Uterus (tissue), 4 donors: ENCODE data around the gene CCNJ. TPM values are rescaled to one million over a fixed set of nuclear protein-coding genes. Genes with fewer than 3 reads are reported as not detected.

Experiments used
- DNase-seq, 2 donors: peaks; one replicate each; pipeline ENCODE4 v3.0.0-alpha.2; 2019 to 2020
- H3K27ac ChIP-seq, 2 donors: fragments of 200-600 bp; sonication (generic); 1 replicate in 1 of 2; 2 replicates in 1 of 2; pipeline ENCODE4 v1.5.1; 2016 to 2018
- H3K27me3 ChIP-seq, 2 donors: fragments of 200-600 bp; sonication (generic); one replicate each; pipeline ENCODE4 v1.5.1; 2018 to 2019; ENCODE audit warnings: control low read depth in 1 of 2
- H3K36me3 ChIP-seq, 2 donors: fragments of 200-600 bp; sonication (generic); one replicate each; pipeline ENCODE4 v1.5.1; 2019; ENCODE audit warnings: control low read depth in 1 of 2
- H3K4me1 ChIP-seq, 2 donors: fragments of 200-600 bp; sonication (generic); one replicate each; pipeline ENCODE4 v1.5.1; 2018 to 2019; ENCODE audit warnings: control low read depth in 1 of 2
- H3K4me3 ChIP-seq, 2 donors: fragments of 200-600 bp; sonication (generic); 1 replicate in 1 of 2; 2 replicates in 1 of 2; pipeline ENCODE4 v1.5.1; 2018 to 2019; ENCODE audit warnings: mild to moderate bottlenecking in 1 of 2
- H3K9me3 ChIP-seq, 2 donors: fragments of 200-600 bp; sonication (generic); one replicate each; pipeline ENCODE4 v1.5.1; 2019; ENCODE audit warnings: control low read depth in 1 of 2
- POLR2A ChIP-seq, 2 donors: fragments of 450-650 bp; IDR thresholded peaks; one replicate each; pipeline ENCODE4 v1.6.1; 2016; ENCODE audit warnings: antibody characterized with exemption in 2 of 2, mild to moderate bottlenecking in 1 of 2, moderate library complexity in 1 of 2
- intact Hi-C: fragments of 100-400 bp; cut with DNase I; formaldehyde crosslinking; loops from one replicate; pipeline ENCODE4 v1.15.1; 2023; ENCODE audit warnings: low total_unique reads
- microRNA-seq: library from miRNA; unstranded; fragments of <30 nt; microRNA quantifications from one replicate; pipeline ENCODE4, GENCODE V29; 2016; ENCODE audit warnings: borderline microRNAs expressed, borderline replicate concordance
- small RNA-seq: library from RNA; depleted of rRNA; stranded (forward); fragments of <200 nt; gene quantifications from one replicate; pipeline ENCODE3, GENCODE V24; 2016
- total RNA-seq, 4 donors: library from RNA; depleted of rRNA in 3 of 4; stranded (reverse); fragments of >200 nt in 3 of 4; gene quantifications; one replicate each; pipeline versions ENCODE4 v1.1.0 to v1.2.4, GENCODE V29; 2014 to 2023
- TF ChIP-seq, protein P1 (sequence below), 4 experiments: fragments of 200-600 bp in 2 of 4; fragments of 450-650 bp in 2 of 4; sonication (generic) in 2 of 4; IDR thresholded peaks; one replicate each; pipeline ENCODE4 v1.5.1; 2016 to 2019; ENCODE audit warnings: antibody characterized with exemption in 4 of 4, mild to moderate bottlenecking in 2 of 4, moderate library complexity in 1 of 4
- donor health status: DM: yes; HTN: yes; CAD: no.

Gene CCNJ
- total RNA-seq, 4 donors from 2014 or later = 0.51 to 14.9 (median 4.5) TPM

DNA sequence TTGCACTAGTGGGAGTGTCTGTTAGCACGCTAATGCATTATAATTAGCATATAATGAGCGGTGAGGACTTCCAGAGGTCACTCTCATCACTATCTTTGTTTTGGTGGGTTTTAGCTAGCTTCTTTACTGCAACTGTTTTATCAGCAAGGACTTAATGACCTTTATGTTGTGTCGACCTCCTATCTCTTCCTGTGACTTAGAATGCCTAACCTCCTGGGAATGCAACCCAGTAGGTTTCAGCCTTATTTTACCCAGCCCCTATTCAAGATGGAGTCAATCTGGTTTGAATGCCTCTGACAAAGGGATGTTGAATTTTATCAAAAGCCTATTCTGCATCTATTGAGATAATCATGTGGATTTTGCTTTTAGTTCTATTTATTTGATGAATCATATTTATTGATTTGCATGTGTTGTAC, 64.2 kb downstream of the CCNJ start:
- peaks cover 0 to 2% of the 10 kb centered on the region in 2 donors for H3K9me3 ChIP-seq
- H3K36me3 ChIP-seq = no peaks in the 10 kb centered on the region
- DNase-seq = no peak
- H3K4me1 ChIP-seq = no peaks in the 10 kb centered on the region
- H3K27ac ChIP-seq = no peak overlapping the region
- peaks cover 0 to 17% of the 10 kb centered on the region in 2 donors for H3K27me3 ChIP-seq
- intact Hi-C loops = no loop called here
- TF ChIP-seq POLR2A (IDR thresholded peaks at IDR 0.05) = no peak
- TF ChIP-seq, protein P1, sequence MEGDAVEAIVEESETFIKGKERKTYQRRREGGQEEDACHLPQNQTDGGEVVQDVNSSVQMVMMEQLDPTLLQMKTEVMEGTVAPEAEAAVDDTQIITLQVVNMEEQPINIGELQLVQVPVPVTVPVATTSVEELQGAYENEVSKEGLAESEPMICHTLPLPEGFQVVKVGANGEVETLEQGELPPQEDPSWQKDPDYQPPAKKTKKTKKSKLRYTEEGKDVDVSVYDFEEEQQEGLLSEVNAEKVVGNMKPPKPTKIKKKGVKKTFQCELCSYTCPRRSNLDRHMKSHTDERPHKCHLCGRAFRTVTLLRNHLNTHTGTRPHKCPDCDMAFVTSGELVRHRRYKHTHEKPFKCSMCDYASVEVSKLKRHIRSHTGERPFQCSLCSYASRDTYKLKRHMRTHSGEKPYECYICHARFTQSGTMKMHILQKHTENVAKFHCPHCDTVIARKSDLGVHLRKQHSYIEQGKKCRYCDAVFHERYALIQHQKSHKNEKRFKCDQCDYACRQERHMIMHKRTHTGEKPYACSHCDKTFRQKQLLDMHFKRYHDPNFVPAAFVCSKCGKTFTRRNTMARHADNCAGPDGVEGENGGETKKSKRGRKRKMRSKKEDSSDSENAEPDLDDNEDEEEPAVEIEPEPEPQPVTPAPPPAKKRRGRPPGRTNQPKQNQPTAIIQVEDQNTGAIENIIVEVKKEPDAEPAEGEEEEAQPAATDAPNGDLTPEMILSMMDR (IDR thresholded peaks at IDR 0.05) = no peak
- H3K4me3 ChIP-seq = no peak overlapping the region

Small RNA genes lying within 50 kb of the gene (microRNA-seq; reads per million reads assigned to microRNA genes)
- 7.8 reads per million, percentile 14 among the genes with 10 or more reads in this experiment for gene MIR3157

Small RNA genes lying within 50 kb of the gene (small RNA-seq; reads per million reads assigned to genes)
- not detected for gene MIR3157

Other genes with a start within 250 kb of the CCNJ start
- gene CC2D2B, start 135.6 kb upstream of the CCNJ start, total RNA-seq = 1 to 10 TPM; 2.1 to 7.3 (median 5.0) TPM
- 10 to 100 TPM; 12.4 to 82.3 (median 26.5) TPM for gene ZNF518A, start 86.7 kb downstream of the CCNJ start, total RNA-seq
- 1 to 10 TPM in 2 of 4 donors, under 1 TPM in 1, not detected in 1; 0.67 to 3.9 (median 1.8) TPM for gene BLNK, start 228.0 kb downstream of the CCNJ start, total RNA-seq